ENCODE data around the gene CCL2. TPM values are rescaled to one million over a fixed set of nuclear protein-coding genes. Genes with fewer than 3 reads are reported as not detected.
"Not testable (repeated sequence)": the region's sequence is repeated elsewhere in the genome, so short reads cannot be mapped to it uniquely, and the experiment has no call there.

The CCL2 gene
- 406 and 1,495 TPM in 2 replicates for total RNA-seq

GRCh38 chr17:34254651-34255380 lies at the start of gene CCL2:
TSS of gene CCL2 (plus strand) at chr17:34255285. CDS start at chr17:34255350, 65 bp downstream.
- no peak for DNase-seq (ENCODE audit: extremely low read depth, low read depth, low spot score)

GRCh38 chr17:34205401-34205800 lies 49.7 kb upstream of the CCL2 start:
- no peak for DNase-seq (ENCODE audit: extremely low read depth, low read depth, low spot score)

GRCh38 chr17:34206569-34206968 lies 48.5 kb upstream of the CCL2 start:
- DNase-seq (ENCODE audit: extremely low read depth, low read depth, low spot score) = no peak

GRCh38 chr17:34207572-34207971 lies 47.5 kb upstream of the CCL2 start:
- no peak for DNase-seq (ENCODE audit: extremely low read depth, low read depth, low spot score)

GRCh38 chr17:34218748-34219147 lies 36.3 kb upstream of the CCL2 start:
- no peak for DNase-seq (ENCODE audit: extremely low read depth, low read depth, low spot score)

GRCh38 chr17:34219405-34219804 lies 35.7 kb upstream of the CCL2 start:
- DNase-seq (ENCODE audit: extremely low read depth, low read depth, low spot score) = no peak

- DNase-seq (ENCODE audit: extremely low read depth, low read depth, low spot score) = no peak
These were observed 34.9 kb upstream of the CCL2 start for GRCh38 chr17:34220045-34220751.

GRCh38 chr17:34220752-34221395 lies 34.2 kb upstream of the CCL2 start:
- no peak for DNase-seq (ENCODE audit: extremely low read depth, low read depth, low spot score)

GRCh38 chr17:34221411-34221810 lies 33.7 kb upstream of the CCL2 start:
- no peak for DNase-seq (ENCODE audit: extremely low read depth, low read depth, low spot score)

GRCh38 chr17:34222722-34223497 lies 32.2 kb upstream of the CCL2 start:
- no peak for DNase-seq (ENCODE audit: extremely low read depth, low read depth, low spot score)

GRCh38 chr17:34225046-34225445 lies 30.0 kb upstream of the CCL2 start:
- DNase-seq (ENCODE audit: extremely low read depth, low read depth, low spot score) = no peak

GRCh38 chr17:34226011-34226743 lies 28.9 kb upstream of the CCL2 start:
- no peak for DNase-seq (ENCODE audit: extremely low read depth, low read depth, low spot score)

GRCh38 chr17:34226744-34227034 lies 28.4 kb upstream of the CCL2 start:
- no peak for DNase-seq (ENCODE audit: extremely low read depth, low read depth, low spot score)

- not testable (repeated sequence) for DNase-seq (ENCODE audit: extremely low read depth, low read depth, low spot score)
These were observed 27.8 kb upstream of the CCL2 start for GRCh38 chr17:34227293-34227692.

GRCh38 chr17:34227707-34228106 lies 27.4 kb upstream of the CCL2 start:
- no peak for DNase-seq (ENCODE audit: extremely low read depth, low read depth, low spot score)

- DNase-seq (ENCODE audit: extremely low read depth, low read depth, low spot score) = no peak
These were observed 26.3 kb upstream of the CCL2 start for GRCh38 chr17:34228781-34229180.

- DNase-seq (ENCODE audit: extremely low read depth, low read depth, low spot score) = no peak
These were observed 24.7 kb upstream of the CCL2 start for GRCh38 chr17:34230342-34230741.

GRCh38 chr17:34234616-34235015 lies 20.5 kb upstream of the CCL2 start:
- no peak for DNase-seq (ENCODE audit: extremely low read depth, low read depth, low spot score)

- no peak for DNase-seq (ENCODE audit: extremely low read depth, low read depth, low spot score)
These were observed 19.6 kb upstream of the CCL2 start for GRCh38 chr17:34235389-34236028.

- no peak for DNase-seq (ENCODE audit: extremely low read depth, low read depth, low spot score)
These were observed 18.7 kb upstream of the CCL2 start for GRCh38 chr17:34236281-34236892.

All from glomerular endothelial cell (primary cell).